ENCODE results near the gene MAP7D2. TPM values are rescaled to one million over a fixed set of nuclear protein-coding genes. Genes with fewer than 3 reads are reported as not detected.

The MAP7D2 gene
- polyA plus RNA-seq, 1 donor = 4.1 TPM

- Histone ChIP-seq H3K27ac (ENCODE audit: low read length) (no peak overlapping the region), H3K36me3 (ENCODE audit: control insufficient read depth, insufficient read depth, low read length) (no peaks in the 10 kb centered on the region), H3K4me1 (ENCODE audit: control insufficient read depth, insufficient read depth, low read length) (peaks cover 2% of the 10 kb centered on the region), H3K9me3 (ENCODE audit: control insufficient read depth, low read depth, low read length) (peaks cover 3% of the 10 kb centered on the region), H3K27me3 (ENCODE audit: control insufficient read depth, insufficient read depth, low read length) (peaks cover 19% of the 10 kb centered on the region), H3K4me3 (ENCODE audit: low read length) (peak overlapping the region; percentile 32)
- peak in 1 of 2 donors; percentile 10 for DNase-seq
- WGBS (ENCODE audit: insufficient coverage, low lambda C conversion rate) = no CpG with 5 or more reads among the region's 47 CpGs
Measured at GRCh38 chrX:20116087-20116576, 575 bp downstream of the MAP7D2 start.

GRCh38 chrX:20112022-20112774 lies 4.5 kb downstream of the MAP7D2 start:
- Histone ChIP-seq H3K36me3 (ENCODE audit: control insufficient read depth, insufficient read depth, low read length) (no peaks in the 10 kb centered on the region), H3K4me3 (ENCODE audit: low read length) (no peak overlapping the region), H3K9me3 (ENCODE audit: control insufficient read depth, low read depth, low read length) (peaks cover 3% of the 10 kb centered on the region), H3K27ac (ENCODE audit: low read length) (no peak overlapping the region), H3K4me1 (ENCODE audit: control insufficient read depth, insufficient read depth, low read length) (peaks cover 2% of the 10 kb centered on the region), H3K27me3 (ENCODE audit: control insufficient read depth, insufficient read depth, low read length) (peaks cover 13% of the 10 kb centered on the region)
- WGBS (ENCODE audit: insufficient coverage, low lambda C conversion rate) = no CpG with 5 or more reads among the region's 14 CpGs
- DNase-seq = no peak

GRCh38 chrX:20111271-20111670 lies 5.4 kb downstream of the MAP7D2 start:
- no peak overlapping the region for H3K4me3 ChIP-seq (ENCODE audit: low read length)
- H3K9me3 ChIP-seq (ENCODE audit: control insufficient read depth, low read depth, low read length) = no peaks in the 10 kb centered on the region
- no peak overlapping the region for H3K27ac ChIP-seq (ENCODE audit: low read length)
- H3K4me1 ChIP-seq (ENCODE audit: control insufficient read depth, insufficient read depth, low read length) = peaks cover 2% of the 10 kb centered on the region
- no peaks in the 10 kb centered on the region for H3K36me3 ChIP-seq (ENCODE audit: control insufficient read depth, insufficient read depth, low read length)
- WGBS (ENCODE audit: insufficient coverage, low lambda C conversion rate) = no CpG with 5 or more reads among the region's 10 CpGs
- no peak for DNase-seq
- peaks cover 6% of the 10 kb centered on the region for H3K27me3 ChIP-seq (ENCODE audit: control insufficient read depth, insufficient read depth, low read length)

- DNase-seq = no peak
- Histone ChIP-seq H3K36me3 (ENCODE audit: control insufficient read depth, insufficient read depth, low read length) (no peaks in the 10 kb centered on the region), H3K27ac (ENCODE audit: low read length) (no peak overlapping the region), H3K9me3 (ENCODE audit: control insufficient read depth, low read depth, low read length) (no peaks in the 10 kb centered on the region), H3K4me3 (ENCODE audit: low read length) (no peak overlapping the region), H3K4me1 (ENCODE audit: control insufficient read depth, insufficient read depth, low read length) (no peaks in the 10 kb centered on the region), H3K27me3 (ENCODE audit: control insufficient read depth, insufficient read depth, low read length) (no peaks in the 10 kb centered on the region)
- no CpG with 5 or more reads among the region's 2 CpGs for WGBS (ENCODE audit: insufficient coverage, low lambda C conversion rate)
Measured at GRCh38 chrX:20101934-20102581, 14.6 kb downstream of the MAP7D2 start.

- no peak overlapping the region for H3K4me3 ChIP-seq (ENCODE audit: low read length)
- no CpG with 5 or more reads among the region's 3 CpGs for WGBS (ENCODE audit: insufficient coverage, low lambda C conversion rate)
- no peak overlapping the region for H3K27ac ChIP-seq (ENCODE audit: low read length)
- H3K9me3 ChIP-seq (ENCODE audit: control insufficient read depth, low read depth, low read length) = no peaks in the 10 kb centered on the region
- no peak for DNase-seq
- no peaks in the 10 kb centered on the region for H3K36me3 ChIP-seq (ENCODE audit: control insufficient read depth, insufficient read depth, low read length)
- H3K4me1 ChIP-seq (ENCODE audit: control insufficient read depth, insufficient read depth, low read length) = no peaks in the 10 kb centered on the region
- H3K27me3 ChIP-seq (ENCODE audit: control insufficient read depth, insufficient read depth, low read length) = no peaks in the 10 kb centered on the region
Measured at GRCh38 chrX:20091499-20091898, 25.2 kb downstream of the MAP7D2 start.

GRCh38 chrX:20089845-20090244 lies 26.9 kb downstream of the MAP7D2 start:
- H3K9me3 ChIP-seq (ENCODE audit: control insufficient read depth, low read depth, low read length) = no peaks in the 10 kb centered on the region
- no peaks in the 10 kb centered on the region for H3K27me3 ChIP-seq (ENCODE audit: control insufficient read depth, insufficient read depth, low read length)
- no peak overlapping the region for H3K27ac ChIP-seq (ENCODE audit: low read length)
- 100% methylated on average over 3 of the region's 6 CpGs for WGBS (ENCODE audit: insufficient coverage, low lambda C conversion rate)
- no peak for DNase-seq
- H3K4me3 ChIP-seq (ENCODE audit: low read length) = no peak overlapping the region
- H3K4me1 ChIP-seq (ENCODE audit: control insufficient read depth, insufficient read depth, low read length) = no peaks in the 10 kb centered on the region
- no peaks in the 10 kb centered on the region for H3K36me3 ChIP-seq (ENCODE audit: control insufficient read depth, insufficient read depth, low read length)

GRCh38 chrX:20080277-20080676 lies 36.4 kb downstream of the MAP7D2 start:
- H3K27ac ChIP-seq (ENCODE audit: low read length) = no peak overlapping the region
- H3K4me3 ChIP-seq (ENCODE audit: low read length) = no peak overlapping the region
- H3K4me1 ChIP-seq (ENCODE audit: control insufficient read depth, insufficient read depth, low read length) = no peaks in the 10 kb centered on the region
- H3K36me3 ChIP-seq (ENCODE audit: control insufficient read depth, insufficient read depth, low read length) = no peaks in the 10 kb centered on the region
- no peaks in the 10 kb centered on the region for H3K27me3 ChIP-seq (ENCODE audit: control insufficient read depth, insufficient read depth, low read length)
- H3K9me3 ChIP-seq (ENCODE audit: control insufficient read depth, low read depth, low read length) = no peaks in the 10 kb centered on the region
- DNase-seq = no peak
- WGBS (ENCODE audit: insufficient coverage, low lambda C conversion rate) = no CpG with 5 or more reads among the region's 1 CpG

- Histone ChIP-seq H3K27ac (ENCODE audit: low read length) (no peak overlapping the region), H3K9me3 (ENCODE audit: control insufficient read depth, low read depth, low read length) (no peaks in the 10 kb centered on the region), H3K27me3 (ENCODE audit: control insufficient read depth, insufficient read depth, low read length) (no peaks in the 10 kb centered on the region), H3K4me3 (ENCODE audit: low read length) (no peak overlapping the region), H3K36me3 (ENCODE audit: control insufficient read depth, insufficient read depth, low read length) (no peaks in the 10 kb centered on the region), H3K4me1 (ENCODE audit: control insufficient read depth, insufficient read depth, low read length) (no peaks in the 10 kb centered on the region)
- DNase-seq = no peak
- no CpG with 5 or more reads among the region's 3 CpGs for WGBS (ENCODE audit: insufficient coverage, low lambda C conversion rate)
Measured at GRCh38 chrX:20071511-20072079, 45.1 kb downstream of the MAP7D2 start.

- peak; percentile 29 to 32 for DNase-seq
- Histone ChIP-seq H3K36me3 (ENCODE audit: control insufficient read depth, insufficient read depth, low read length) (no peaks in the 10 kb centered on the region), H3K9me3 (ENCODE audit: control insufficient read depth, low read depth, low read length) (no peaks in the 10 kb centered on the region), H3K27me3 (ENCODE audit: control insufficient read depth, insufficient read depth, low read length) (no peaks in the 10 kb centered on the region), H3K27ac (ENCODE audit: low read length) (no peak overlapping the region), H3K4me1 (ENCODE audit: control insufficient read depth, insufficient read depth, low read length) (no peaks in the 10 kb centered on the region), H3K4me3 (ENCODE audit: low read length) (no peak overlapping the region)
- WGBS (ENCODE audit: insufficient coverage, low lambda C conversion rate) = no CpG with 5 or more reads among the region's 8 CpGs
Measured at GRCh38 chrX:20067709-20068561, 48.8 kb downstream of the MAP7D2 start.
